HEK293 (cell line): ENCODE measurements around the gene SCGB3A2.

ENCODE experiments used
- CTCF ChIP-seq: fragments of 450-650 bp; formaldehyde crosslinking; IDR thresholded peaks from 2 replicates; pipeline ENCODE4 v1.5.1; 2016; ENCODE audit warnings: missing biosample characterization, missing genetic modification characterization
- KLF9 ChIP-seq: fragments of 450-650 bp; formaldehyde crosslinking; IDR thresholded peaks from 2 replicates; pipeline ENCODE4 v1.5.1; 2016; ENCODE audit warnings: missing biosample characterization, missing genetic modification characterization, low read depth
- PBX3 ChIP-seq: sonication (generic); formaldehyde crosslinking; IDR thresholded peaks from 2 replicates; pipeline ENCODE4 v1.8.1; 2022; ENCODE audit warnings: mild to moderate bottlenecking, moderate library complexity, missing genetic modification reagents
- TCF7L2 ChIP-seq: IDR thresholded peaks from 2 replicates; pipeline ENCODE4 v1.6.1; 2011; ENCODE audit warnings: low read depth, mild to moderate bottlenecking, inconsistent platforms, low read length, moderate library complexity, borderline replicate concordance
- YY1 ChIP-seq: fragments of 450-650 bp; formaldehyde crosslinking; IDR thresholded peaks from 2 replicates; pipeline ENCODE4 v1.5.1; 2018; ENCODE audit warnings: missing biosample characterization, missing genetic modification characterization
- ZBTB49 ChIP-seq: fragments of 450-650 bp; formaldehyde crosslinking; IDR thresholded peaks from 2 replicates; pipeline ENCODE4 v1.5.1; 2016; ENCODE audit warnings: missing biosample characterization, missing genetic modification characterization, low read depth
- ZNF114 ChIP-seq: fragments of 450-650 bp; formaldehyde crosslinking; IDR thresholded peaks from 2 replicates; pipeline ENCODE4 v1.5.0; 2017; ENCODE audit warnings: missing biosample characterization, missing genetic modification characterization
- ZNF184 ChIP-seq: fragments of 450-650 bp; IDR thresholded peaks from 2 replicates; pipeline ENCODE4 v1.5.1; 2018; ENCODE audit warnings: missing biosample characterization, mild to moderate bottlenecking, missing genetic modification characterization
- ZNF221 ChIP-seq: fragments of 450-650 bp; formaldehyde crosslinking; IDR thresholded peaks from 2 replicates; pipeline ENCODE4 v1.5.1; 2017; ENCODE audit warnings: missing biosample characterization, missing genetic modification characterization, borderline replicate concordance
- ZNF311 ChIP-seq: fragments of 450-650 bp; formaldehyde crosslinking; IDR thresholded peaks from 2 replicates; pipeline ENCODE4 v1.5.1; 2017; ENCODE audit warnings: missing biosample characterization, missing genetic modification characterization, borderline replicate concordance
- ZNF518A ChIP-seq: fragments of 450-650 bp; formaldehyde crosslinking; conservative IDR thresholded peaks from 2 replicates; pipeline ENCODE4 v1.5.1; 2016; ENCODE audit warnings: low read depth, missing biosample characterization, missing genetic modification characterization
- ZNF747 ChIP-seq: fragments of 450-650 bp; formaldehyde crosslinking; IDR thresholded peaks from 2 replicates; pipeline ENCODE4 v1.5.1; 2016; ENCODE audit warnings: missing biosample characterization, missing genetic modification characterization

GRCh38 chr5:147845618-147846017 is 32.9 kb upstream of the SCGB3A2 start:
- TF ChIP-seq ZNF747 (tag by site-specific recombination) (no peak), CTCF (no peak), ZBTB49 (no peak), ZNF184 (tag by site-specific recombination) (no peak), PBX3 (no peak), ZNF311 (tag by site-specific recombination) (no peak), TCF7L2 (no peak), ZNF114 (tag by site-specific recombination) (no peak), ZNF518A (tag by site-specific recombination) (no peak), KLF9 (no peak), ZNF221 (tag by site-specific recombination) (no peak), YY1 (tag by site-specific recombination) (no peak)
